ENCODE results near the gene TBCCD1. TPM values are rescaled to one million over a fixed set of nuclear protein-coding genes. Genes with fewer than 3 reads are reported as not detected.

Gene TBCCD1
- 10 to 100 TPM; 10.0 to 18.9 (median 16.1) TPM for total RNA-seq

GRCh38 chr3:186567072-186567921, at the start of gene TBCCD1:
TSS of gene TBCCD1 (minus strand) at chr3:186567339. CDS start at chr3:186564329, 3,010 bp downstream.
- peak; percentile 85 for ATAC-seq (ENCODE audit: low FRiP score)
- DNase-seq (ENCODE audit: low spot score): peak; percentile 65
- no peak for TF ChIP-seq CTCF (IDR thresholded peaks at IDR 0.05)

- no peak for TF ChIP-seq CTCF (IDR thresholded peaks at IDR 0.05)
- ATAC-seq (ENCODE audit: low FRiP score) (no peak), DNase-seq (ENCODE audit: low spot score) (no peak)
These were observed 49.1 kb upstream of the TBCCD1 start for GRCh38 chr3:186616299-186616617.

GRCh38 chr3:186614597-186615483, 47.7 kb upstream of the TBCCD1 start:
- ATAC-seq (ENCODE audit: low FRiP score) (no peak), DNase-seq (ENCODE audit: low spot score) (peak; percentile 76)
- TF ChIP-seq CTCF (IDR thresholded peaks at IDR 0.05): peak in 1 of 3 donors; percentile 88

- DNase-seq (ENCODE audit: low spot score) (no peak), ATAC-seq (ENCODE audit: low FRiP score) (no peak)
- no peak for TF ChIP-seq CTCF (IDR thresholded peaks at IDR 0.05)
These were observed 47.1 kb upstream of the TBCCD1 start for GRCh38 chr3:186614266-186614596.

- no peak for DNase-seq (ENCODE audit: low spot score)
- no peak for TF ChIP-seq CTCF (IDR thresholded peaks at IDR 0.05)
- no peak for ATAC-seq (ENCODE audit: low FRiP score)
These were observed 46.6 kb upstream of the TBCCD1 start for GRCh38 chr3:186613637-186614265.

GRCh38 chr3:186612721-186613636, 45.8 kb upstream of the TBCCD1 start, which contains the start of gene AHSG:
TSS of gene AHSG (plus strand) at chr3:186613060. CDS start at chr3:186613142, 82 bp downstream.
- TF ChIP-seq CTCF (IDR thresholded peaks at IDR 0.05): no peak
- ATAC-seq (ENCODE audit: low FRiP score): no peak

More at GRCh38 chr3:186612721-186613636, 45.8 kb upstream of the TBCCD1 start, which contains the start of gene AHSG:
- DNase-seq (ENCODE audit: low spot score): no peak
